Effector CD8-positive, alpha-beta T cell (primary cell): ENCODE data around the gene TIMD4.

ENCODE experiments used
- DNase-seq: peaks from one replicate; lab custom pipeline; 2025; lab: John Stamatoyannopoulos, UW

TIMD4 gene

DNA sequence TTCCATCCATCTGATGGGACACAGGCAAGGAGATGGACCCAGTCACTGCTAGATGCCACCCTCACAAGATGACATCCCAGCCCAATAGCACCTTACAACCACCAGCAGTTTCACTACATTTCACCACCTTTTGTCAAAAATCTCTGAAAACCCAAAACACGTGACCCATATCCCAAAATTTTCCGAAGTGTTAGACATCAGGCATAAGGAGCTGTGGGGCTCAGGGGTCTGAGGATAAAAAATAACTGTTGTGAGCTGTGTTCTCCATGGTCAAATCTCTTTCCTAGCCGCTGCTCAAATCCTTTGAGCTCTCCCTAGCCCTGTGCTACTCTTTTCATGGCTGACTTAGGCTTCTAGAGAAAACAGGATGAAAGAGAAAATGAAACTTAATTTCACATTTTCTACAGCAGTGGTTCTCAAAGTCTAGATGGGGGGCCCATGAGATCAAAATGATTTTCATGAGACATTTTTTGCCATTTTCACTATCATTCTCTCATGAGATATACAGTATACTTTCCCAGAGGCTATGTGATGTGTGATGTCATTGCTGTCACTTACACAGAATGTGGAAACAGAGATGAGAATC lies 40.7 kb downstream of the TIMD4 start:
- DNase-seq, result no peak

DNA sequence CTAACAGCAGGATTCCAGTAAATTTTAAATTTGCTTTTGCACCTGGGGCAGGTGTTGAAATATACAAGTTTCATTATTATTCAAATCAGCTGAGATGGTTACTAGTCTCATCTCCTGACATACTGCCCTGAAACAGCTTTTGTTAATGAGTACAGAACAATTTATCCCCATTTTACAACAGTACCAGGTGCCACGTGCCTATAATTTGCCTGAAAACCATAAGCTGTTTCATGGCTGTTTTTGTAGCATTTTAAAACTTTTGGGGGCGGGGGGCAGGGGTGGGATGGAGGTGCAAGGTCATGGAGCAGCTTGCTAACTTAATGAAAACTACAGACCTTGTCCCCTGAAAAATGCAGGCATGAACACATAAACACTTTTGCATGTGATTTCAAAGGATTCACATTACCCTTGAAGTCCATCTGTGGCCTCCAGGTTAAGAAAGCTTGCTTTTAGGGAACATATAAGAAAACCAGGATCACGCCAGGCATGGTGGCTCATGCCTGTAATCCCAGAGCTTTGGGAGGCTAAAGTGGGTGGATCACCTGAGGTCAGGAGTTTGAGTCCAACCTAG lies 42.1 kb downstream of the TIMD4 start:
- no peak for DNase-seq

DNA sequence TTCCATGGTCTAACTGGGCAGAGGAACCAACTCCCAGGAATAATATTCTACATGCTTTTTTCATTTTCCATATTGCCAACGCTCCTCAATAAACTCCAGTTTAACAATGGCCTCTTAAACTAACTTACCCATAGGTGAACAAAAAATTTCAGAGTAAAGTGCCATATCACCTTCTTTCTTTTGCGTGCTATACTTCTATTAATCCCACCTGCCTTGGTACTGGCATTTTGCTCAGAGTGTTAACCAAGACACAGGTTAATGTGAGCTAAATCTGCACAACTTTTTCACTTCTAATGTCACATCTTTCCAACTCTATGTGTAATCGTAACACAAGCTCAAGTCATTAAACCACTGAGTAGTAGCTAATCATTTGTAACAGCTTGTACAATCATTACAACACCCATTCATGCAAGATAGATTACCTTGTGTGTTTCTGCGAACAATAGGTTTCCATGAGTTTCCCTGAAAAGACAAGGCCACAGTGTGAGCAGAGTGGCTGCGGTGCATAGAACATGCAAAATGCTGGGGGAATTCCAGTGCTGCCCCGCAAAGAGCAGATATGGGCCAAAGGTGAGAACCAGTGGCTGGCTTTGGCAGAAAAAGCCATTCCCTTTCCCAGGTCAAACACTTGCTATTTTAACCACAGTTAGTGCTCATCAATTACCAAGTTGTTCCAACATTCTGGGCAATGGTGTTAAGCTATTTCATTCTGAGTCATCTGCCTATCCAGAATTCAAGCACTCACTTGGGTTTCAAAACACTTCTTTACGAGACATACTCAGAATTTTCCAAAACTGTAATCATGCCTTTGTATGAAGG lies 42.8 kb downstream of the TIMD4 start:
- DNase-seq, result no peak

DNA sequence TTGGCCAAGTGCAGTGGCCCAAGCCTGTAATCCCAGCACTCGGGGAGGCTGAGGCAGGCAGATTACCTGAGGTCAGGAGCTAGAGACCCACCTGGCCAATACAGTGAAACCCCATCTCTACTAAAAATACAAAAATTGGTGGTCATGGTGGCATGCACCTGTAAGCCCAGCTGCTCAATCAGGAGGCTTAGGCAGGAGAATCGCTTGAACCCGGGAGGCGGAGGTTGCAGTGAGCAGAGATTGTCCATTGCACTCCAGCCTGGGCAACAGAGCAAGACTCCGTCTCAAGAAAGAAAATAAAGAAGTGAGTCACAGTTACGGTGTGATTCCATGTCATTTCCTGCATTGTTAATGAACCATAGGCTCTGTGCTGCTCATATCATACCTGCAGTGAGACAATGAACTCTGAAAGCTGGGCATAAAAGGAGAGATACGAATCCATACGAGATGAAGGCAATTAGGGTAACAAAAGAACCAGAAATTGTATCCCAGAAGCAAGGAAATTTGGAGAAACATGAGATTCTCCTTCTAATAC lies 44.6 kb downstream of the TIMD4 start:
- DNase-seq, result no peak

DNA sequence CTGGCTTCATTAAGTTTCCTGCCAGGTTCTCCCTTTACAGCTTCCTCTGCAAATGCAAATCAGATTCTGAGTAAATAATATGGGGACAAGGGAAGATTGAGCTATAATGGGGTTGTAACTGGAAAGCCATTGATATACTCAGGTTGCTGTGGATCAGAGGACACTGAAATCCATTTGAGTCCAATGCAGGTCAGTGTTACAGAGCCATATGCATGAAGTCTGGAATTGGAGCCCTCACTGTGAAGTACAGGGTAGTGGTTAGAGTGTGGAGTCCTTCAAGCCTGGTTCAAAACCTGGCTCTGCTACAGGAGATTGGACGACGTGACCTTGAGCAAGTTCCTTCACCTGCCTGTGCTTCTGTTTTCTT lies 48.7 kb downstream of the TIMD4 start:
- DNase-seq, result no peak

DNA sequence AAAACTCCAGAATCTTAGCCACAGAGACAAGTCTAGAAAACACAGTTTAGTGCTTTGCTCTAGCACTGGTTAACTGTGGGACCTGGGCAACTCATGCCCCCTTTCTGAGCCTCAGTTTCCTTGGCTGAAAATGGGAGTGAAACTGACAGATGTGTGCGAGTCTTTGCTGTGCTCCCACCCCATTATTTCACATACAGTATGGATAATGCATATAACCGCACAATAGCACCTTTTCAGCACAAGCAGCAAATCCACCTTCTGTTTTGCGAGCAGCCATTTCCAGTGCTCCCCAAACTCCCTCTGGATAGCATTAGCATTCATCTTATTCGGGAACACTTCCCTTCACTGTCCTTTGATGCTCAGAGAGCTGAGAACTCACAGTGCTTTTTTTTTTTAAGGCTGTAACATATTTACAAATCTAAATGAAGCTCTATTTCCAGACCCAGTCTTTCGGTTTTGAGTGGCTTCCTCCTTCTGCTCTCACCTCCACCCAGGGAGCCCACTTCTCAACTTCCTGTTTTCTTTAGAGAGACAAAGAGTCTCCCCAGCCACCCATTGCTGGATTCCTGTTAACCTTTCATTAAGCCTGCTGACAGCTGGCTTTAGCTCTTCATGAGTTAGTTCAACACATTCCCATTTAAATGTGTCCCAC lies 49.2 kb downstream of the TIMD4 start:
- no peak for DNase-seq

DNA sequence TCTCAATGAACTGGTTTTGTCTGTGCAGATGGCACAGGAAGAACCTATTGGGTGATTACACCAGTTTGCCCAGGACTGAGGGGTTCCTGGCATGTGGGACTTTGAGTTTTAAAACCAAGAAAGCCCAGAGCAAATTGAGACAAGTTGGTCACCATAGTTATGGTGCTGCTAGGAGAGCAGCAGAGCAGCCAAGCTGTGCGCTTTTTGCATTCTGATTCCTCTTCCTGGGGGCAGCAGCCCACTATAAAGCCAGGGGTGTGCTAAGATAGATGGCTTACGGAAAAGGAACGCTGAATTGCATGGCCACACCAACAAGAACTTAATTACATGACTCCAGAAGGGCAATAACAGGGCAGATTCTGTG lies 49.7 kb downstream of the TIMD4 start:
- no peak for DNase-seq

DNA sequence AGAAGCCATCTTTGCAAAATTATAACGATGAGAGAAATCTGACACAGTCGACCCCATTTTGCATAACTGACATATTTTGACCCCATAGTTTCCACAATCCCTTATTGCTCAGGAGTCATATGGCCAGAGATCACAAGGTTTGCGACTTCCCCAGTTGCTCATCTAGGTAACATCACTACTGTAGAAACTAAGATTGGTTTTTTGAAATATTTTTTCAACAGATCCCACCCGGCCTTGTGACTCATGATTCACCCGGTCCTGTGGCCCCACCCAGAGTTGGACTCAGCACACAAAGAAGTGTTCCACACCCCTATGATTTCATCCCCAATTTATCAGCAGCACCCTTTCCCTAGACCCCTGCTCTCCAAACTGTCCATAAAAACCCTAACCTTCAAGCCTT lies 50.2 kb downstream of the TIMD4 start:
- DNase-seq, result no peak

DNA sequence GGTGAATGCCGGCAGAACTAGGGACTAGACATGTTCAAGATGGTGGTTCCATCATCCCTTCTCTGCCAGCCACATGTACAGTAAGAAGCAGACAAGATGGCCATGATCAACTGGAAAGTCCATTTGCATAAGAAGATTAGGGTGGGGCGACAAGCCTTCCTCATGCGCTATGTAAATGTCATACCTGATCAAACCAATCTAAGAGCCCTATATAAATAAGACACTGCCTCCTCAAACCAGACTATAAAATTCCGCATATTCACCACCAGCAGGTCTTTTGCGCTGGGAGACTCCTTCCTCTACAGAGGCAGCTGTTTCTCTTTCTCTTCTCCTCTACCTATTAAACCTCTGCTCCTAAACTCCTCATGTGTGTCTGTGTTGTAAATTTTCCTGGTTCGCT lies 53.8 kb downstream of the TIMD4 start:
- DNase-seq, result no peak

DNA sequence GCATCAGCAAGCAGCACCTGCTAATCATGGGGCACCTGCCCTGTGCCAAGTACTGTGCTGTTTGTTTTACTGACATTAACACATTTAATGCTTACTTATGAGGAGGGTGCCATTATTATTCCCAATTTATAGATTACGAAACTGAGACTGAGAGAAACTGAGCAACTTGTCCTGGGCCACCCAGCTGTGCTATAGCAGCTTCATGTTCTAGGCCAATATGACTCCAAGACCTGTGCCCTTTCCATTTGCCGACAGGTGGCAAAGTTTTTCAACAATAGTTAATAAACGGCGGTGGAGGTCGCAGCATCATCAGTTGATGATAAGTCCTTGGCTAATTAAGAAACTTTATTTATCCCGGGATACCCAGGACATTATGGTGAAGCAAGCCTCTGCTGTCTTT lies 55.4 kb downstream of the TIMD4 start:
- DNase-seq, result no peak

DNA sequence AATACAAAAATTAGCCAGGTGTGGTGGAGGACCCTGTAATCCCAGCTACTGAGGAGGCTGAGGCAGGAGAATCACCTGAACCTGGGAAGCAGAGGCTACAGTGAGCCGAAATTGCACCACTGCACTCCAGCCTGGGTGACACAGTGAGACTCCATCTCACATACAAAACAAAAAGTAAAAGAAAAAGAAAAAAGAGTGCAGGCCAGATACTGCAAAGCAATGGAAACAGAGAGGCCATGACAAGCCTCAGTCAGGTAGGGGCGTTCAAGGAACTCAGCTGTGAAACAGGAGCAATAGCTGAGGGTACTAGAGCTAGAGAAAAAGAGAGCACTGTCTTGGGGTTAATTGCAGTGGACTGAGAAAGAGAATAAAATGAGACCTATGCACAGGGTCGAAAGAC lies 56.2 kb downstream of the TIMD4 start:
- DNase-seq, result no peak

DNA sequence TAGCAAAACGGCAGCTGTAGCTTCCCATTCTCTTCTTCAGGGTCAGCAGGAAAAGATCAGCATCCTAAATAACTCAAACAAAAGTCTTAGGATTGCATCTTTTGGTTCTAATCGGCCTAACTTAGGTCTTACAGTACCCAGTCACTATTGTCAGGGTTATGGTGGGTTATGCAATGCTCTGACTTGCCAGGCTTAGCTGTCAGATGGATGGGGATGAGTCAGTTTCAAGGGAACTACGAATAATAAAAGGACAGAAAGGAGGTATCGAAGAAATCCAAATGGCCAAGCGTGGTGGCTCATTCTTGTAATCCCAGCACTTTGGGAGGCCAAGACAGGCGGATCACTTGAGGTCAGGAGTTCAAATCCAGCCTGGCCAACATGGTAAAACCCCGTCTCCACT lies 66.5 kb downstream of the TIMD4 start:
- no peak for DNase-seq

DNA sequence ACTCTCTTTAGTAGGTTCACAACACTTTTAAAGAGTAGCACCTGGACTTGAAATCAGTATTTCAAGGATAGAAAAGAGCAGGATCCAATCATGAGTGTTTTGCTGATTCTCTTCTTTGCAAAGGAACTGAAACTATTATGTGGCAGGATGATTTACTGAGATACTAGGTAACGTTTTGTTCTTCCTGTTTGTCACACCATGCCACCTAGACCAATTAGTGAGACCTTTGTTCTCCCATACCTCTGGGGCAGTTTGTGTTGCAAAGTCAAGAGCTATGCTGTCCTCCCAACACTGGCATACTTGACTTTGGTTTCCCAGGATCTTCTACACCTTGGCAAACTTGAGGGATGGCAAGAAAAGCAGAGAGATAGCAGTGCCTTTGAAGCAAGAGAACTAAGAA lies 69.5 kb downstream of the TIMD4 start:
- DNase-seq, result no peak

DNA sequence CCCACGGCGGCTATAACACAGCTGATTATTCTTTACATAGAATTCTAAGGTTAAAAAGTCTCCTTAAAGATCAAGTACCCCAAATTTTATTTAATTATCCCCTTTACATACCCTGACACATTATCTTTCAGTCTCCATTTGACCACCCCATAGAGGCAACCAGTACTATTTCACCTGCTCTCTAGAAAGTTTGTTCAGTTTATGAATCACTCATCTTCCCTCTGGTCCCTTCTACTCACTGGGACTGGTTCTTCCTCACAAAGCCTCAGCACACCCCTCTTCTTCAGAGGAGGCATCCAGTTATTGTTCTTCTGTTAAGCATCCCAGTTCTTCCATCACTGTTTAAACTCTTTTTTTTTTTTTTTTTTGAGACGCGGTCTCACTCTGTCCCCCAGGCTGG lies 70.2 kb downstream of the TIMD4 start:
- no peak for DNase-seq

DNA sequence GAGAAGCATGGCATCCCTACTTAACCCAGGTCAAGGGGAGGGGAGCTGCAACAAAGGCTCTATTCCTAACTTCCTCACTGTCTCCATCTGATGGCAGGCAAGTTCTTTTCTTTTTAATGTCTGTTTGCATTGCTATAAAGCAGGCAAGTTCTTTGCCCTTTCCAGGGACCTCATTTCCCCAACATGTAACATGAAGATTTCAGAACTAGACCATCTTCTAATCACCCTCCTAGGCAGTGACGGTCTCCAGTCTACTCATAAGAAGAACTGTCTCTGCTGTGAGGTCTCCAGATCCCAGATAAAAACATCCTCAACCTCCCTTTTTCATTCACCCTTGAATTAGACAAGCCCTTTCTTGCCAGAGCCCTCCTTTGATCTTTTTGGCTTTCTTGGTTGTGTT lies 70.8 kb downstream of the TIMD4 start:
- DNase-seq, result no peak

DNA sequence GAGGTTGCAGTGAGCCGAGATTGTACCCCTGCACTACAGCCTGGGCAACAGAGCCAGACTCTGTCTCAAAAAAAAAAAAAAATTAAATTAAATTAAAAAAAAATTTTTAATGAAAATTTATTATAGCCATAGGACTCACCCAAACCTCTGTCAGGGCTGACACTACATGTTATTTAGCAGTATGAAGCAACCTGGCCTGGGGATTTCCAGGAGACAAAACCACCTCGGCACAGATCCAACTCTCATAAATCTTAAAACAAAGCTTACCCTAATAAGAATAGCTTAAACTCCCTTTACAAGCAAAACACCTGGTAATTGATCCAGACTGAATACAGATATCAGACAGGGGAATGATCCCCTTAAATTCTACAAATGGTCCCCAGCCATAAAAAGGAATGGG lies 74.5 kb downstream of the TIMD4 start:
- no peak for DNase-seq

DNA sequence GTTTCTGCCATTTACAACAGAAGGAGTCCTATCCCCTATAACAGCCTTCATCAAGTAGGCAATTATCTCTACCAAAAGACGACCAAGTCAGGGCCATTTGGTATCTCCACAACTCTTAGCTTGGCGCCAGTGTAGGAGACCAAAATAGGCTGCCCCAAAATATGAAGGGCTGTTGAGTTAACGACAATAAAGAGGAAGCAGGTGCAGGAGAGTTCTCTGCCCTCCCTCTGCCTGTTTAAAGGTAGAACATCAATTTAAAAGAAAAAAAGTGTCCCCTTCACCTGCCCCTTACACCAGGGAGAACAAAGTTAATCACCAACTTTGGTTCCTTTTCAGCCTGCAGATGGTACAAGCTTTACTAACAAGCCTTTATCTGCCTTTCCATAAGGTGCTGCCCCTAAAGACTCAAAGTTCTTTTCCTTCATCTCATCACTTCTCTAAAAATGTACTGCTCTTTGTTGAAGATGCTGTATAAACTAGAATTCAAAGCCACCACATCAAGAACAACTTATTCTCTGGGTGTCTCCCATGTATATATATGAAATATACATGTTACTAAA lies 79.6 kb downstream of the TIMD4 start:
- no peak for DNase-seq

DNA sequence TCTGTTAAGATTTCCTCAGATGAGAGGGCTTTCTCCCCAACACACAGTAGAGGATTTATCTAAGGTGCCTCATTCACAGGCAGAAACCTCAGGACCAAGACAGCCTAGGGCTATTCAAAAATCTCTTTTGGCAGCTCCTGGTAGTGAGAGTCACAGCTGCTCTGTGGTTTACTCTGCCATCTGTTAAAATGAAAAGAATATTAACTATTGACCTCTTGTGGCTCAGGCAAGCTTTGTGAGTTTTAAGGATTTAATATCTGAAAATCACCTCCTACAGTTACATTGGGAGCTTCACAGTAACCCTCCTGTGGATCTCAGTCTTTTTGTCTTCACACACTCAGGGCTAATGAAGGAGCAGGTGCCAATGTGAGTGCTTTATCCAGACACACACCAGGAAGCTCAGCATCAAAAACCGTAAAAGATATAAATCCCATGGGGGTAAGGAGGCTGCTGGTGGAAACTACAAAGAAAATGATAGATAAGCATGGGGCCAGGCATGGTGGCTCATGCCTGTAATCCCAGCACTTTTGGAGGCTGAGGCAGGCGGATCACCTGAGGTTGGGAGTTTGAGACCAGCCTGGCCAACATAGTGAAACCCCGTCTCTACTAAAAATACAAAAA lies 83.3 kb downstream of the TIMD4 start:
- no peak for DNase-seq

DNA sequence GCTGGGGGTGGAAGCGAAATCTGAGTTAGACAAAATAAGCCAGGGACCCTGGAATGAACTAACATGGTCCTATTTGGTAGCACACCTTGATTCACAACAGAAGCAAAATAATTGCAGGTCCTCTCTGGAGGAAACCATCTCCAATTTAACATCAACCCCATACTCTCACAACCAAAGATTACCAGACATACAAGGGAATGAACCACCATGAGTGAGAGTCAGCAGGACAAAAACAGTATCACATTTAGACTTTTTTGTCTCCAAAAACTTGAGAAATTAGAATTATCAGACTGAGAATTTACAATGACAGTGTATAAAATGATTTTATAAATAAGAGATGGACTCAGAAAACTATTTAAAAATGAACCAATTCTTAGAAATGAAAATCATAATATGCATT lies 91.8 kb downstream of the TIMD4 start:
- no peak for DNase-seq

DNA sequence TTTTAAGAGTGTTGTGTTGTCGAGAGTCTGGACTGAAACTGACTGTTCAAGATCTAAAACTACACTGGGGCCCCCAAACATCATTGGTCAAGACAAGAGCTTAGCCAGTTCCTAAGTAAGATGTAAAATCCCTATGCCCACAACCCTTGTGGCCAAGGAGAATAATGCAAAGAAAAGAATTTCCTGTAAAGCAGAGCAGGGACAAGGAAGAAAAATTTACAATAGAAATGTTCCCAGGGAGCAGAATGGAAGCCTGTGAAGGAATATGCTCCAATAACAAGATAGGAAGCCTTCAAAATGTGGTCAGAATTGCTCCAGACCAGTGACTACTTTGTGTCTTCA lies 92.6 kb downstream of the TIMD4 start:
- no peak for DNase-seq
